H9 (cell line): ENCODE measurements around the gene EHD4. TPM values are rescaled to one million over a fixed set of nuclear protein-coding genes. Genes with fewer than 3 reads are reported as not detected.

Source experiments
- DNase-seq: peaks from one replicate; pipeline ENCODE4 v3.0.0-alpha.2; 2017
- H2AFZ ChIP-seq: one replicate; pipeline ENCODE4 v1.6.1; 2013; ENCODE audit warnings: mild to moderate bottlenecking, low read length, control low read depth, moderate library complexity
- H2AK5ac ChIP-seq: 2 replicates; pipeline ENCODE4 v1.6.1; 2013; ENCODE audit warnings: low read length, control low read depth, mixed read lengths; ENCODE audit not compliant: insufficient read length
- H2BK120ac ChIP-seq: one replicate; pipeline ENCODE4 v1.6.1; 2013; ENCODE audit warnings: low read depth, mild to moderate bottlenecking, low read length, control low read depth, inconsistent platforms; ENCODE audit not compliant: poor library complexity, severe bottlenecking
- H2BK12ac ChIP-seq: 2 replicates; pipeline ENCODE4 v1.6.1; 2013; ENCODE audit warnings: low read length, control low read depth, mixed read lengths, low read depth; ENCODE audit not compliant: insufficient read length
- H2BK15ac ChIP-seq: 2 replicates; pipeline ENCODE4 v1.6.1; 2013; ENCODE audit warnings: low read depth, low read length, control low read depth
- H2BK20ac ChIP-seq: one replicate; pipeline ENCODE4 v1.6.1; 2013; ENCODE audit warnings: low read depth, mild to moderate bottlenecking, low read length, control low read depth, inconsistent platforms; ENCODE audit not compliant: poor library complexity, severe bottlenecking
- H2BK5ac ChIP-seq: 2 replicates; pipeline ENCODE4 v1.6.1; 2013; ENCODE audit warnings: low read length, control low read depth, mixed read lengths; ENCODE audit not compliant: insufficient read length
- H3K14ac ChIP-seq: 2 replicates; pipeline ENCODE4 v1.6.1; 2013; ENCODE audit warnings: low read length, control low read depth; ENCODE audit not compliant: insufficient read depth
- H3K18ac ChIP-seq: 2 replicates; pipeline ENCODE4 v1.6.1; 2013; ENCODE audit warnings: low read depth, mild to moderate bottlenecking, mixed read lengths, low read length, control low read depth; ENCODE audit not compliant: insufficient read length
- H3K23ac ChIP-seq: 2 replicates; pipeline ENCODE4 v1.6.1; 2013; ENCODE audit warnings: low read length, control low read depth, mixed read lengths, low read depth; ENCODE audit not compliant: insufficient read length
- H3K23me2 ChIP-seq: 2 replicates; pipeline ENCODE4 v1.6.1; 2013; ENCODE audit warnings: low read depth, mild to moderate bottlenecking, mixed read lengths, low read length, control low read depth; ENCODE audit not compliant: insufficient read length, poor library complexity, severe bottlenecking
- H3K27ac ChIP-seq: 2 replicates; pipeline ENCODE4 v1.5.1; 2013; ENCODE audit warnings: low read length, control low read depth, mixed read lengths, low read depth; ENCODE audit not compliant: insufficient read length
- H3K27me3 ChIP-seq: 2 replicates; pipeline ENCODE4 v1.6.1; 2013; ENCODE audit warnings: low read length, control low read depth, inconsistent platforms; ENCODE audit not compliant: insufficient read depth
- H3K4ac ChIP-seq: 2 replicates; pipeline ENCODE4 v1.6.1; 2013; ENCODE audit warnings: low read depth, mild to moderate bottlenecking, control low read depth, inconsistent platforms, low read length, moderate library complexity
- H3K4me1 ChIP-seq: 2 replicates; pipeline ENCODE4 v1.6.1; 2013; ENCODE audit warnings: low read length, control low read depth, inconsistent platforms; ENCODE audit not compliant: insufficient read depth
- H3K4me2 ChIP-seq: 2 replicates; pipeline ENCODE4 v1.6.1; 2013; ENCODE audit warnings: low read length, control low read depth, mixed read lengths; ENCODE audit not compliant: insufficient read length, insufficient read depth
- H3K56ac ChIP-seq: 2 replicates; pipeline ENCODE4 v1.6.1; 2013; ENCODE audit warnings: low read depth, mild to moderate bottlenecking, mixed read lengths, low read length, control low read depth; ENCODE audit not compliant: insufficient read length
- H3K79me1 ChIP-seq: 2 replicates; pipeline ENCODE4 v1.6.1; 2013; ENCODE audit warnings: low read depth, mild to moderate bottlenecking, moderate library complexity, low read length, control low read depth, inconsistent platforms; ENCODE audit not compliant: insufficient read depth, poor library complexity, severe bottlenecking
- H3K79me2 ChIP-seq: 2 replicates; pipeline ENCODE4 v1.6.1; 2013; ENCODE audit warnings: low read length, control low read depth, inconsistent platforms; ENCODE audit not compliant: insufficient read depth
- H3K9ac ChIP-seq: 2 replicates; pipeline ENCODE4 v1.6.1; 2013; ENCODE audit warnings: low read length, control low read depth, mixed read lengths; ENCODE audit not compliant: insufficient read length; ENCODE audit errors: extremely low read depth
- H3K9me3 ChIP-seq: one replicate; pipeline ENCODE4 v1.6.1; 2013; ENCODE audit warnings: low read depth, low read length, inconsistent platforms; ENCODE audit not compliant: control insufficient read depth
- H3T11ph ChIP-seq: one replicate; pipeline ENCODE4 v1.6.1; 2013; ENCODE audit warnings: mild to moderate bottlenecking, low read length, control low read depth, inconsistent platforms
- H4K20me1 ChIP-seq: one replicate; pipeline ENCODE4 v1.6.1; 2013; ENCODE audit not compliant: control insufficient read depth, insufficient read length, insufficient read depth
- H4K5ac ChIP-seq: 2 replicates; pipeline ENCODE4 v1.6.1; 2013; ENCODE audit warnings: low read depth, mild to moderate bottlenecking, mixed read lengths, low read length, control low read depth; ENCODE audit not compliant: insufficient read length
- H4K8ac ChIP-seq: replicated peaks from 2 replicates; pipeline ENCODE4 v1.6.1; 2013; ENCODE audit warnings: low read length, control low read depth, mixed read lengths, low read depth; ENCODE audit not compliant: insufficient read length
- H4K91ac ChIP-seq: 2 replicates; pipeline ENCODE4 v1.6.1; 2013; ENCODE audit warnings: low read depth, mild to moderate bottlenecking, moderate library complexity, mixed read lengths, low read length, control low read depth; ENCODE audit not compliant: insufficient read length
- H3K27ac Mint-ChIP-seq, 3 experiments: 2 replicates in 2 of 3; 3 replicates in 1 of 3; pipeline ENCODE4 v1.8.0; 2020 to 2021; ENCODE audit warnings: mixed read lengths in 3 of 3, mild to moderate bottlenecking in 1 of 3, moderate library complexity in 1 of 3
- H3K27me3 Mint-ChIP-seq: 2 replicates; pipeline ENCODE4 v1.8.0; 2021; ENCODE audit warnings: low read depth, mild to moderate bottlenecking, moderate library complexity, mixed read lengths
- H3K36me3 Mint-ChIP-seq, 3 experiments: 2 replicates in 2 of 3; 3 replicates in 1 of 3; pipeline ENCODE4 v1.8.0; 2020 to 2021; ENCODE audit warnings: low read depth in 3 of 3, mixed read lengths in 3 of 3; ENCODE audit not compliant: insufficient read depth in 1 of 3
- H3K4me1 Mint-ChIP-seq, 2 experiments: 2 replicates each; pipeline ENCODE4 v1.8.0; 2020; ENCODE audit warnings: mixed read lengths in 2 of 2
- H3K4me3 Mint-ChIP-seq, 2 experiments: 2 replicates in 1 of 2; 3 replicates in 1 of 2; pipeline ENCODE4 v1.8.0; 2020 to 2021; ENCODE audit warnings: mild to moderate bottlenecking in 2 of 2, mixed read lengths in 2 of 2, moderate library complexity in 1 of 2
- H3K9me3 Mint-ChIP-seq, 2 experiments: 2 replicates in 1 of 2; 3 replicates in 1 of 2; pipeline ENCODE4 v1.8.0; 2020; ENCODE audit warnings: mild to moderate bottlenecking in 2 of 2, mixed read lengths in 2 of 2, moderate library complexity in 1 of 2
- CTCF ChIP-seq: fragments of 200-600 bp; sonication (generic); conservative IDR thresholded peaks from 3 replicates; pipeline ENCODE4 v1.8.0; 2021; ENCODE audit warnings: antibody characterized with exemption, mild to moderate bottlenecking
- WGBS: extraction: QIAGEN DNeasy Blood & Tissue Kit; methylation state at CpG from one replicate; pipeline ENCODE4 v1.1.7; 2013; ENCODE audit warnings: missing lambda C conversion rate, low lambda C conversion rate, mixed read lengths; ENCODE audit not compliant: insufficient read length; ENCODE audit errors: extremely low coverage; 5-methylcytosine and 5-hydroxymethylcytosine counted together
- total RNA-seq: library from RNA; stranded (reverse); gene quantifications from 2 replicates; pipeline ENCODE4 v1.2.1, GENCODE V29; 2021

The EHD4 gene
- total RNA-seq, 1 experiment from 2014 or later, result 22.9 TPM

- no peak for TF ChIP-seq CTCF
- no peak overlapping the region for H3K14ac ChIP-seq
- WGBS, result no CpG with 5 or more reads among the region's 1 CpG
Observed at GRCh38 chr15:41895957-41896356, 76.4 kb downstream of the EHD4 start.

More at GRCh38 chr15:41895957-41896356, 76.4 kb downstream of the EHD4 start:
- peaks cover 1 to 32% (median 13%) of the 10 kb centered on the region in 3 experiments for H3K36me3 Mint-ChIP-seq
- Histone ChIP-seq H3K27ac (no peak overlapping the region), H2AK5ac (no peak overlapping the region), H2BK5ac (no peak overlapping the region), H3K4me2 (no peak overlapping the region), H3K4ac (no peak overlapping the region), H2BK120ac (no peak overlapping the region), H2BK20ac (no peak overlapping the region), H4K8ac (no peak overlapping the region), H3K79me2 (no peaks in the 10 kb centered on the region), H3K23ac (no peak overlapping the region), H4K91ac (no peak overlapping the region), H3K56ac (no peak overlapping the region), H4K5ac (no peak overlapping the region), H2BK12ac (no peak overlapping the region), H2AFZ (no peak overlapping the region), H3K79me1 (no peaks in the 10 kb centered on the region), H3K23me2 (no peaks in the 10 kb centered on the region), H2BK15ac (no peak overlapping the region), H3K9ac (no peak overlapping the region), H3T11ph (no peak overlapping the region), H3K27me3 (no peaks in the 10 kb centered on the region), H3K18ac (no peak overlapping the region), H3K9me3 (no peaks in the 10 kb centered on the region), H4K20me1 (no peaks in the 10 kb centered on the region), H3K4me1 (no peaks in the 10 kb centered on the region)
- no peak overlapping the region for H3K4me3 Mint-ChIP-seq
- H3K4me1 Mint-ChIP-seq, result peaks cover 5 to 10% of the 10 kb centered on the region in 2 experiments
- no peaks in the 10 kb centered on the region; a peak in 1 of 5 replicates for H3K9me3 Mint-ChIP-seq
- H3K27me3 Mint-ChIP-seq, result no peaks in the 10 kb centered on the region
- DNase-seq, result no peak
- H3K27ac Mint-ChIP-seq, result peak overlapping the region in 1 of 3 experiments; percentile 48; a peak in 1 of 7 replicates
